Islet of Langerhans (tissue), 1 donor: ENCODE results near the gene GPRIN1.
"Not testable (repeated sequence)": the region's sequence is repeated elsewhere in the genome, so short reads cannot be mapped to it uniquely, and the experiment has no call there.

ENCODE experiments used
- FAIRE-seq: peaks from one replicate; lab custom pipeline; 2011; peaks lifted over from hg19 to GRCh38; lab: Jason Lieb, UNC

Gene GPRIN1

GRCh38 chr5:176596069-176596644 is 13.8 kb downstream of the GPRIN1 start:
- FAIRE-seq, result no peak

GRCh38 chr5:176595386-176595943 is 14.5 kb downstream of the GPRIN1 start:
- FAIRE-seq, result no peak

GRCh38 chr5:176594554-176594953 is 15.4 kb downstream of the GPRIN1 start:
- no peak for FAIRE-seq

DNA sequence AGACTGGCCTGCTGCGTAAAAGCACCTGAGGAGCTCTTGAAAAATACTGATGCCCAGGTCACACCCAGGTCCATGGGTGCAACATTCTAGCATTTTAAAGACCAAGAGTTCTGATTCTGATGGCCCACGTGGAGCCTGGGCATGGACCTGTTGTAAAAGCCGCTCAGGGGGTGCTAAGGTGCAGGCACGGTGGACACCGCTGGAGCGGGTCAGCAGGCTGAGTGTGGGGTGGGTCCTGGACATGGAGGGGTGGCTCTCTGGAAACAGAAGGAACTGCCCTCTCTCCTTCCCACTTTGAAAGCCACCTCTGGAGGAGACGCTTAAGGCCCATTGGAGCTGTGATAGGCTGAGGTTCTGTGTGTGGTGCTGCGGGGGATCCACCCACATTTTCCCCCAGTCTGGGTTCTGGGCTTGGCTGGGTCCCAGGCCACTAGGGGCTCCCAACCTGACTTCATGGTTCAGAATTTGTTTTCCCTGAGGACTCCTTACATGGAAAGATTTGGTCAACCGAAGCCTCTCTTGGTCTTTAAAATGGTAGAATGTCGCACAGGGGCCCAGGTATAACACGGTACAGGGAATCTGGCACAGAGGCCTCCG is 16.6 kb downstream of the GPRIN1 start:
- no peak for FAIRE-seq

DNA sequence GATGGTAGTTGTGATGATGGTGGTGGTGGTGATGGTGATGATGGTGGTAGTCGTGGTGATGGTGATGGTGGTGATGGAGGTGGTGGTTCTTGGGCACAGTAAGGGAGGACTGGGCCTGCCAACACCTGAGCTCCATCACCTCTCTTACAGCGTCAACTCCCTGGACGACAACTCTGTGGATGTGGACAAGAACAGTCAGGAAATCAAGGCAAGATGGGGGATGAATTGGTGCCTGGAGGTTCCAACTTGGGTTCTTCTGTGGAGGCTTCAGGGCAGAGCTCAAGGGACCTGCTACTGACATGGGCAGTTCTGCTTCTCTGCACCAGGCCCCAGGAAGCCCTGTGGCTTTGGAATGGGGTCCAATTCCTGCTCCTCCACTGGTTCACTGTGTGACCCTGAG is 17.4 kb downstream of the GPRIN1 start:
- no peak for FAIRE-seq

GRCh38 chr5:176591667-176592066 is 18.3 kb downstream of the GPRIN1 start:
- not testable (repeated sequence) for FAIRE-seq

- no peak for FAIRE-seq
Measured at GRCh38 chr5:176590035-176590717, 19.8 kb downstream of the GPRIN1 start.

DNA sequence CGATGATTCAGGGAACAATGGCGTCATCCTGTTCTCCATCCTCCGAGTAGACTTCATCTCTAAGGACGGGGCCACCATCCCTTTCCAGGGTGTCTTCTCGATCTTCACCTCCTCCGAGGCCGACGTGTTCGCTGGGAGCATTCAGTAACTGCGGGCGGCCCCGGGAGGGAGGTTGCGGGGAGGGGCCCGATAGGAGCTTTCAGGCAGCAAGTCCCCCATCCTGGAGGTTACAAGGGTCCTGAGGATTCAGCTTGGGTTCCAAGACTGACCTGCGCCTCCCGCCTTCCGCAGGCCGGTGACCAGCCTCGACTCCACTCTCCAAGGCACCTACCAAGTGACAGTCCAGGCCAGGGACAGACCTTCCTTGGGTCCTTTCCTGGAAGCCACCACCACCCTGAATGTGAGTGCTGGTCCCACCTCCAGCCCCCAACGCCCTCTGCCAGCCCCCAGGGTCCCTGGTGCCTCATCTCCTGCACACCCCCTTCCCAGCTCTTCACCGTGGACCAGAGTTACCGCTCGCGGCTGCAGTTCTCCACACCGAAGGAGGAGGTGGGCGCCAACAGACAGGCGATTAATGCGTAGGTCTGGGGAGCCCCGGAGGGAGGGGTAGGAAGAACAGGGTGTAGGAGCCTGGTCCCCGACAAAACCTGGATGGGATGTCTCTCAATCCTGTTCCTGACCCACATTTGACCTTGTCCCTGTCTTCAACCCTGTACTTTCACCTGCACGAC is 20.8 kb downstream of the GPRIN1 start:
- FAIRE-seq, result no peak

GRCh38 chr5:176588297-176588696 is 21.7 kb downstream of the GPRIN1 start:
- FAIRE-seq, result no peak

- no peak for FAIRE-seq
Measured at GRCh38 chr5:176587398-176587797, 22.6 kb downstream of the GPRIN1 start.

GRCh38 chr5:176583076-176583475 is 26.9 kb downstream of the GPRIN1 start:
- FAIRE-seq, result no peak

- FAIRE-seq, result no peak
Measured at GRCh38 chr5:176581361-176581760, 28.6 kb downstream of the GPRIN1 start.

- no peak for FAIRE-seq
Measured at GRCh38 chr5:176579323-176579722, 30.6 kb downstream of the GPRIN1 start.

GRCh38 chr5:176578391-176578808 is 31.6 kb downstream of the GPRIN1 start:
- no peak for FAIRE-seq

DNA sequence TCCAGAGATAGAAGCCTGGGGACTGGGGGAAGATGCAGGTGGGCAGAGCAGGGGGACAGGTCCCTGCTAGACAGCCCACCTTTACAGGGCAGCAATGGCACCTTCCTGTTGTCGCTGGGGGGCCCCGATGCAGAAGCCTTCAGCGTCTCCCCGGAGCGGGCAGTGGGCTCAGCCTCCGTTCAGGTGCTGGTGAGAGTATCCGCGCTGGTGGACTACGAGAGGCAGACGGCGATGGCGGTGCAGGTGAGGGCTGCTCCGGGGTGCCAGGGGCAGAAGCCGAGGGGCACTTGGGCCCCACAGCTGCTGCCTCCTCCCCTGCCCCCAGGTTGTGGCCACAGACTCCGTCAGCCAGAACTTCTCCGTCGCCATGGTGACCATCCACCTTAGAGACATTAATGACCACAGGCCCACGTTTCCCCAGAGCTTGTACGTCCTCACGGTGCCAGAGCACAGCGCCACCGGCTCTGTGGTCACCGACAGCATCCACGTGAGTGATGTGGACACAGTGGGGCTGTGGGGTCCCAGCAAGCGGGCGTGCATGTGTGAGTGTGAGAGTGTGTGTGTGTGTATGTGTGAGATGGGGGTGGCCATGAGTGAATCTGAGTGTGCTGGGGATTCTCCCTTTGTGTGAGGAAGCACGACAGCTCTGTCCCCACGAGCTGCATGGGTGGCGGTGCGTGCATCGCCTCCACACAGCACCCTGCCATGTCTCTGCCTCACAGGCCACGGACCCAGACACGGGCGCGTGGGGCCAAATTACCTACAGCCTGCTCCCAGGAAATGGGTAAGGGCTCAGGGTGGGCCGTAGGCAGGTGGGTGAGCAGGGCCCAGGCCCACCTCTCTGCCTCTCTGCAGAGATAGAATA is 32.4 kb downstream of the GPRIN1 start:
- no peak for FAIRE-seq

- FAIRE-seq, result no peak
Measured at GRCh38 chr5:176575488-176576422, 34.2 kb downstream of the GPRIN1 start.

GRCh38 chr5:176575066-176575465 is 34.9 kb downstream of the GPRIN1 start:
- FAIRE-seq, result no peak

- FAIRE-seq, result no peak
Measured at GRCh38 chr5:176574297-176574591, 35.7 kb downstream of the GPRIN1 start.

- no peak for FAIRE-seq
Measured at GRCh38 chr5:176573564-176574296, 36.2 kb downstream of the GPRIN1 start.

DNA sequence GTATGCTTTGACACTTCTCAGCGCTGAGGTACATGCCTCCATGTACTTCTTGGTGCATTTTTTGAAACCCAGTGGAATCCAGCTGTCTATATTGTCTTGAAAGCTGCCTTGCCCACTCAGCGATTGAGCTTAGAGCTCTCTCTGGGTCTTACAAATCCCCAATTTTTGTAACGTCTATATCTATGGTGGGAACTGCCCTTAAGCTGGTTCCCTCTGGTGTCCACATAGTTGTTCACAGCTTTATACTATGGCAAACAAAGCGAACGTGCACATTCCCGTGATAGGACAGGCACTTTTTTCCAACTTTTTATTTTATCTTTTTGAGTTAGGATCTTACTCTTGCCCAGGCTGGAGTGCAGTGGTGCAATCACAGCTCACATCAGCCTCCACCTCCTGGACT is 39.9 kb downstream of the GPRIN1 start:
- FAIRE-seq, result no peak
